Measurements from ENCODE around the gene ZNF419. TPM values are rescaled to one million over a fixed set of nuclear protein-coding genes. Genes with fewer than 3 reads are reported as not detected.

Gene ZNF419
- total and polyA plus RNA-seq, 2 of the 4 experiments (the other 2 are of a cell fraction), result 6.4 to 20.3 TPM

DNA sequence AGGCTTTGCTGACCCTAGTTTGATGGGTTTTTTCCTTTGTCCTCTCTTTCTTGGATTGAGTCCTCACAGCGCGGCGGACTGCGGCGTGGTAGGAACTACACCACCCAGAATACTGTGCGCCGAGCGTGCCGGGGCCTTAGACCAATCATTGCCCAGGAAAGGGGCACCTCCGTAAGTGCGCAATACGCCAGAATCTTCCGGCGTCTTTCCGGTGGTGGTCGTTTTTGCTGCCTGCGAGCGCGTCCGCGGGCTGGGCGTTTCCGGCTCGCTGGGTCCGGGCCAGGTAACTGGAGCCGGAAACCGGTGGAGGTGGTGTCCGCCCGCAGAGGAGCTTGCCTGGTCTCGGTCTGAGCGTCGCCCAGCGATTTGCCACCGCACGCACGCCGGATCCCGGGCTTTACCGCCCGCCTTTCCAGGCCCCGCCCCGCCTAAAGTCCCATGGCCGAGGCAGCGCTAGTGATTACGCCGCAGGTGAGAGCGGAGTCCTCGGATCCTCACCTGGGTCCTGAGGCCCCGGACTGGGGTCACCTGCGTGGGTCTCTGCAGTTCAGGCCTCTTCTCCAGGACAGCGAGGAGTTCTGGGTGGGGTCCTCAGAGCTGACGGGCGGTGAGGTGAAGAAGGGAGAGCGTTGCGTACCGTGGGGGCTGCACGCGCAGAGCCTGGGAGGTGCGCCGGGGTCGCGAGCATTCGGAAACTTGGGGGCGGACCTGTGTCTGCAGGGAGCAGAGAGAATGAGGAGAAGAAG, 39.8 kb downstream of the ZNF419 start, which contains the start of gene ZNF549 (continued):
- TF ChIP-seq MXI1 (IDR thresholded peaks at IDR 0.05; ENCODE audit: borderline replicate concordance, low read depth, low read length), result peak; percentile 57; the same call in 1 of the 2 replicates
- TF ChIP-seq RAD21 (IDR thresholded peaks at IDR 0.05; ENCODE audit: low read length), result no peak

DNA sequence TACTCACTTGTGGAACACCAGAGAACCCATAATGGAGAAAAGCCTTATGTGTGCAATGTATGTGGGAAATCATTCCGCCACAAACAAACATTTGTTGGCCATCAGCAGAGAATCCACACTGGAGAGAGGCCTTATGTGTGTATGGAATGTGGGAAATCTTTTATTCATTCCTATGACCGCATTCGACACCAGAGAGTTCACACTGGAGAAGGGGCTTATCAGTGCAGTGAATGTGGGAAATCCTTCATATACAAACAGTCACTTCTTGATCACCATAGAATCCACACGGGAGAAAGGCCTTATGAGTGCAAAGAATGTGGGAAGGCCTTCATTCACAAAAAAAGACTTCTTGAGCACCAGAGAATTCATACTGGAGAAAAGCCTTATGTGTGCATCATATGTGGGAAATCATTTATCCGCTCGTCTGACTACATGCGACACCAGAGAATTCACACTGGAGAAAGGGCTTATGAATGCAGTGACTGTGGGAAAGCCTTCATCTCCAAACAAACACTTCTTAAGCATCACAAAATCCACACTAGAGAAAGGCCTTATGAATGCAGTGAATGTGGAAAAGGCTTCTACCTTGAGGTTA, 50.5 kb downstream of the ZNF419 start:
- dilution Hi-C loops (cut with HindIII; ENCODE audit: low sequenced_read_pairs, unreplicated experiment) (no loop called here), in situ Hi-C loops (cut with MboI; ENCODE audit: low sequenced_read_pairs) (no loop called here), intact Hi-C loops (cut with micrococcal nuclease) (no loop called here)
- H4K91ac ChIP-seq (ENCODE audit: insufficient read depth, low read depth, low read length), result no peak overlapping the region
- ChIA-PET CTCF (no interaction called here), POLR2A (ENCODE audit: unreplicated experiment) (no interaction called here)
- no peak overlapping the region for H3K9ac ChIP-seq (ENCODE audit: low read depth, low read length)
- H4K20me1 ChIP-seq (ENCODE audit: insufficient read depth, low read length), result no peaks in the 10 kb centered on the region
- no peak overlapping the region for H4K5ac ChIP-seq (ENCODE audit: low read depth, low read length)
- H3K4me1 ChIP-seq (ENCODE audit: control insufficient read depth, insufficient read depth, low read length), result no peaks in the 10 kb centered on the region
- DNase-seq (no peak), ATAC-seq (ENCODE audit: low read depth) (no peak)
- no peak overlapping the region for H3K23ac ChIP-seq (ENCODE audit: low read depth, low read length)
- H3K27ac ChIP-seq (ENCODE audit: insufficient read depth, low read length), result no peak overlapping the region
- peaks cover 71% of the 10 kb centered on the region for H3K36me3 ChIP-seq (ENCODE audit: control insufficient read depth, insufficient read depth, low read length)
- H2AK5ac ChIP-seq (ENCODE audit: low read depth, low read length), result no peak overlapping the region
- H3K9me3 ChIP-seq (ENCODE audit: control insufficient read depth, insufficient read depth, low read length), result peaks cover 84% of the 10 kb centered on the region
- no peaks in the 10 kb centered on the region for H3K27me3 ChIP-seq (ENCODE audit: control insufficient read depth, insufficient read depth, low read length)
- H3K79me1 ChIP-seq (ENCODE audit: low read depth in 1 of 2, low read length in 2 of 2), result peaks cover 7 to 21% of the 10 kb centered on the region in 2 experiments
- no peaks in the 10 kb centered on the region for H3K9me1 ChIP-seq (ENCODE audit: insufficient read depth, low read length)
- no peak overlapping the region for H2BK20ac ChIP-seq (ENCODE audit: low read depth, low read length)
- H2BK15ac ChIP-seq (ENCODE audit: low read depth, low read length), result no peak overlapping the region
- no peak overlapping the region for H3K14ac ChIP-seq (replicated peaks; ENCODE audit: low read depth, low read length)
- no TSS peak for BruUV-seq (replicated peaks)
- H3K4me3 ChIP-seq (ENCODE audit: insufficient read depth, low read depth, low read length), result no peak overlapping the region
- no peak overlapping the region for H4K8ac ChIP-seq (ENCODE audit: low read depth in 2 of 2, low read length in 2 of 2)
- no peak overlapping the region for H3K56ac ChIP-seq (ENCODE audit: extremely low read depth, insufficient read depth, low read length)
- no peak overlapping the region for H2BK120ac ChIP-seq (ENCODE audit: low read depth, low read length)
- no peak overlapping the region for H2BK5ac ChIP-seq (ENCODE audit: low read depth, low read length, poor library complexity, severe bottlenecking)
- WGBS, 2 experiments (ENCODE audit: extremely low coverage in 2 of 2, insufficient read length in 1 of 2), result no CpG with 5 or more reads among the region's 7 CpGs
- H3K4ac ChIP-seq (ENCODE audit: low read depth, low read length), result no peak overlapping the region
- no peak overlapping the region for H3K18ac ChIP-seq (ENCODE audit: low read depth, low read length)
- H2AFZ ChIP-seq (replicated peaks; ENCODE audit: low read length, poor library complexity), result no peak overlapping the region
- no peak overlapping the region for H2AK9ac ChIP-seq (replicated peaks; ENCODE audit: low read depth, low read length, poor library complexity)
- no peak overlapping the region for H3K4me2 ChIP-seq (ENCODE audit: low read depth, low read length)
- TF ChIP-seq, protein P1, sequence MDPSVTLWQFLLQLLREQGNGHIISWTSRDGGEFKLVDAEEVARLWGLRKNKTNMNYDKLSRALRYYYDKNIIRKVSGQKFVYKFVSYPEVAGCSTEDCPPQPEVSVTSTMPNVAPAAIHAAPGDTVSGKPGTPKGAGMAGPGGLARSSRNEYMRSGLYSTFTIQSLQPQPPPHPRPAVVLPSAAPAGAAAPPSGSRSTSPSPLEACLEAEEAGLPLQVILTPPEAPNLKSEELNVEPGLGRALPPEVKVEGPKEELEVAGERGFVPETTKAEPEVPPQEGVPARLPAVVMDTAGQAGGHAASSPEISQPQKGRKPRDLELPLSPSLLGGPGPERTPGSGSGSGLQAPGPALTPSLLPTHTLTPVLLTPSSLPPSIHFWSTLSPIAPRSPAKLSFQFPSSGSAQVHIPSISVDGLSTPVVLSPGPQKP (IDR thresholded peaks at IDR 0.05; ENCODE audit: borderline replicate concordance, low read depth, low read length), result no peak
- TF ChIP-seq FOS (IDR thresholded peaks at IDR 0.05; ENCODE audit: low read depth, low read length) (no peak), BHLHE40 (IDR thresholded peaks at IDR 0.05; ENCODE audit: low read depth, low read length) (no peak), MXI1 (IDR thresholded peaks at IDR 0.05; ENCODE audit: borderline replicate concordance, low read depth, low read length) (no peak), NFE2L2 (IDR thresholded peaks at IDR 0.05; ENCODE audit: low read depth, low read length) (no peak), SMC3 (IDR thresholded peaks at IDR 0.05; ENCODE audit: low read depth, low read length) (no peak), MAZ (IDR thresholded peaks at IDR 0.05; ENCODE audit: borderline replicate concordance, low read depth, low read length) (no peak), RCOR1 (IDR thresholded peaks at IDR 0.05; ENCODE audit: insufficient replicate concordance, low read length) (no peak)

All from IMR-90 (cell line).